GM21786 (cell line): ENCODE results near the gene ZSCAN12.
A peak's percentile ranks its signal among the peaks of the same experiment; 100 is the strongest.

Experiments
- ATAC-seq: cut with Tn5 transposase; IDR thresholded peaks from one replicate; pipeline ENCODE4 v1.9.1; 2021; ENCODE audit not compliant: unreplicated experiment

Gene ZSCAN12

GRCh38 chr6:28354688-28355554 lies 44.6 kb downstream of the ZSCAN12 start:
- no peak for ATAC-seq

DNA sequence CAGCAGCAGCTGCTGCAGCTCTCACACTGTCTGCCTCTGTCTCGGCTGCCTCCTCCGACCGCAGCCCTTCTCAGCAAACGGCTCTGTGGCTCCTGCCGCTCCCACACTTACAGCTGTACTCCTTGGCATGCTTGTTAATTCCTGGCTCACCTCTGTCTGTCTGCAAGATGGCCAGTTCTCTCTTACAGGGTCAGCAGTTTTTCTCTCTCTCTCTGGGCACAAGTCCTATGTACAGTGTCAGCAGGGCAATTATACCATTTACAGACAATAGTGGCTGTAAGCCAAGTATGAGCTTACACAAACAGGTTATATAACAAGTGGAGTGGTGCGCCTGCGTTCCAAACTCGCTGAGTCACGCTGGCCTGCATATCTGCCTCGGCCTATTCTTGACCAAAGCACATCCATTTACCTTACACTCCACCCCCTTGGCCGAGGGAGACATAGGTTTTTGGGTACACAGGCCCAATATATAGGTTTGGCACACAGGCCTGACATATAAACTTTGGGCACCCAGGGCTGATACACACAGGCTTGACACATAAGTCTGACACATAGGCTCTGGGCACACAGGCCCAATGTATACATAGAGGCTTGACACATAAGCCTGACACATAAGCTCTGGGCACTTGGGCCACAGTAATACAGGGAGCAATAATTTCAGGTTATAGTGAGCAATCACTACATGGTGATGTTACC lies 45.4 kb downstream of the ZSCAN12 start:
- no peak for ATAC-seq

DNA sequence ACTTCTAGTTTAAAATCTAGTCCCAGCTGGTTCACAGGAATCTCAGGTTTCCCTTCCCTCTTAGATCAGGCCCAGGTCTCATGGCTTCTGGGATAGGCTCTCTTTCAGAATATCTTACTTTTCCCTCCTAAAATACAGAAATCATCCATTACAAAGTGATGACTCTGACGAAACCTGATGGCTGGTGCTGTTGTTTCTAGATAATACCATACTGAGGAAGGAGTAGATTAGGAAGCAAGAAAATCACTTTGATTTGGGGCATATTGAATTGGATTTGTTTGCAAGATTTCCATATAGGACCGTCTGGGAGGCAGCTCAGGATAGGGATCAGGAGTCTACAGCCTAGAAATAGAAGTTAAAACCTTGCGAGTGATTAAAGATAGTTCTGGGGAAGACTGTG lies 46.2 kb downstream of the ZSCAN12 start:
- no peak for ATAC-seq

- ATAC-seq = no peak
These were observed 48.0 kb downstream of the ZSCAN12 start for GRCh38 chr6:28351493-28351925.

DNA sequence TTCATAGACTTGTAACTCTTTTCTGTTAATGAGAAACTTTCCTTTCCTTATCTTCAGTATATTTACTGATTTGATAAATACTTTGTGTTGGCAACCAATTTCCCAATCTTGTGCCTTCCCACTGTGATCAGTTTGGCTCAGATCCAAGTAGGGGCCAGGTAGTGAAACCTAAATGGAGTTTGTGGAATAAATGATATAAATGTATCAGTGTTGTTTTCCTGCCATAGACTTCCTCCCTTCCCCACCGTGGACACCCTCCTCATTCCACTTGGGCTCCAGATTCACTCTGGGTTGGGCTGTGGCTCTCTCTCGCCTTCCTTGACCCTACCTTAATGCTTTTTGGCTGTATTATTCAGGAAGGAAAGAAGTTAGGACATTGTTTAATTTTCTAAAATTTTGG lies 48.5 kb downstream of the ZSCAN12 start:
- no peak for ATAC-seq

DNA sequence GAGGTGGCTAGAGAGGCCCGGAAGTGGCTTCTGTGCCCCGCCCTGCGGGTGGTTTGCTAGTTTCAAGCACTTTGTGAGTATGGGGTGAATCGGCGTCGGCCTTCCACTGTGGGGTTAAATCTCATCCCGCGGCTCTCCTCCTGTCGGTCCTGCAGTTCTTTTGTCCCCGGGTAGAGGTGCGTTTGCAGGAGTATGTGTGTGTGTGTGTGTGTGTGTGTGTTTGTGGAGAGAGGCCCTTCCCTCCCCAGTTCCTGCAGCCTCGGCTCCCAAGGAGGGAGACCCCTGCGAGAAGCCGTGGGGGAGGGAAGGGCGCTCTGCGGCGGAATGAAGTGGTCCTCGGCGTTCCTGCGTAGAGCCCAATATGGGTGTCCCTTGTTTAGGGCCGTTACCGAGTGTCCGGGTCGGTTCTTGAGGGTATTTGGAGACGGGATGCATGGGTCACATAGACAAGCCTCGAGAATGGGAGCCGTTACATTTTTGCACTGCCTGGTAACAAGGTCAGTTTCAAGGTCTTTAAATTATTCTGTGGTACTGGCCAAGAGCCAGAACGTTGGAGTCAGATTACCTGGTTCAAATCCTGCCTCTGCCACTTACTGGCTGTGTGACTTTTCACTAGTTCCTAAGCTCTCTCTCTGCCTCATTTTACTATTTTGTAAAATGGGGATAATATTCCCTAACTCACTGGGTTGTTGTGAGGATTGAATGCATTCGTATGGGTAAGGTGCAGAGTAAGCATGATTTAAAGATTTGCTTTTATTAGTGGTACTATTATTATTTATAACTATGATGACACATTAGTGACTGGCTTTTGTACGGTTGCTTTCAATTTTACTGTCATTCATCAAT lies 49.4 kb downstream of the ZSCAN12 start, which contains the start of gene ZKSCAN3:
Gene ZKSCAN3, plus strand, starts transcription at position 56 of the 846 bp plus-strand sequence. CDS start 9,640 bp downstream, outside the sequence.
- ATAC-seq = peak; percentile 98

DNA sequence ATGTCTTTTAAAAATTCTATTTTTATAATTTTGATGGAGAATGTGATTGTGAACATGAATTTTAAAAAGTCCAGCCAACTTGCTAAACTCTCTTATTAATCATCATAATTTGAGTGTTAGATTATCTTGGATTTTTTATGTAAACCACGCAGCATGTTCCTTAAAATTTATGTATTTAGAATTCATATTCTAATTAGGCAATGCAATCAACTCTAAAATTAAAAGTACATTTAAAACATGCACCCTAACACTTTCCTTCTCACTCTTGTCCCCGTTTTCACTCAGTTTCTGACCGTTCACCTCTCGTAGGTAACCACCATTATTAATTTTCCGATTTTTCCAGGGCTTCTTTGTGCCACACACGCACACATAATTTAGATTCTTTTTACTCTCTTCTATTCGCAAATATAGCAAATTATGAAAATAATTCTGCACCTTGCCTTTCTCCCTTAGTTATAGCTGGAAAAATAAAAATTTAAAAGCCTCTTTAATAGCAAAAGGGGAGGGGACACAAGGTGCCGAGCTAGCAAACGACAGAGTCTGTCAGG lies 50.1 kb downstream of the ZSCAN12 start:
- ATAC-seq = no peak

DNA sequence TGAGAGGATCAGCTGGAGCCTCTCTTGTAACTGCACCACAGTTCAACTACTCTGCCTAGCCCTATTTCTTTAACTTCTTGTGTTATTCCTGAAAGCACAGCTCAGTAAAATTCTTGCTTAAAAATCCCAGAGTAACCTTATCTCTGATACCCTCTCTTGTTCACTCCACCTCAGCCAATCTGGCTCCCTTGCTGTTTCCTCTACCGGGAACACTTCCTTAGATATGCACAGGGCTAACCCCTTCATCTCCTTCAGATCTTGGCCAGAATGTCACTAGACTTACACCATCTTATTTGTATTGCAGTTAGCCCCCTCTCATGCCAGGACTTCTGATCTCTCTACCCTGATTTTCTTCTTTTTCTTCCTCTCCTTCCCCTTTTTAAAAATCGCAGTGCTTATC lies 52.4 kb downstream of the ZSCAN12 start:
- ATAC-seq = no peak

DNA sequence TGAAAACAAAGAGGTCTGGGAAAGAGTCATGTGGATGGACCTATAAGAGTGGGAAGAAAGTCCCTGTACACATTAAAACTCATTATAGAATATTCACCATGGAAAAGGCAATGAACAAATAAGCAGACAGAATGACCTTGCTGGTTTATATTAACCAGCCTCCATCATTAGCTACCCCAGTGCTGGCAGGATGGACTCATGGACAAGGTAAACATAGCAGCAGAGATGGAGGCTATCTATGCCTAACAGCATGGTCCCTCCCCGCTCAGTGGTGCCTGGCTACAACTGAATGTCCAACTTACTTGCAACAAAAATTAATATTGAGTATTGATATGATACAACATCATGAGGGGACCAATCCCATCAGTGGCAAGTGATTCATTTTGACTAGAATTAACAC lies 54.3 kb downstream of the ZSCAN12 start:
- no peak for ATAC-seq

DNA sequence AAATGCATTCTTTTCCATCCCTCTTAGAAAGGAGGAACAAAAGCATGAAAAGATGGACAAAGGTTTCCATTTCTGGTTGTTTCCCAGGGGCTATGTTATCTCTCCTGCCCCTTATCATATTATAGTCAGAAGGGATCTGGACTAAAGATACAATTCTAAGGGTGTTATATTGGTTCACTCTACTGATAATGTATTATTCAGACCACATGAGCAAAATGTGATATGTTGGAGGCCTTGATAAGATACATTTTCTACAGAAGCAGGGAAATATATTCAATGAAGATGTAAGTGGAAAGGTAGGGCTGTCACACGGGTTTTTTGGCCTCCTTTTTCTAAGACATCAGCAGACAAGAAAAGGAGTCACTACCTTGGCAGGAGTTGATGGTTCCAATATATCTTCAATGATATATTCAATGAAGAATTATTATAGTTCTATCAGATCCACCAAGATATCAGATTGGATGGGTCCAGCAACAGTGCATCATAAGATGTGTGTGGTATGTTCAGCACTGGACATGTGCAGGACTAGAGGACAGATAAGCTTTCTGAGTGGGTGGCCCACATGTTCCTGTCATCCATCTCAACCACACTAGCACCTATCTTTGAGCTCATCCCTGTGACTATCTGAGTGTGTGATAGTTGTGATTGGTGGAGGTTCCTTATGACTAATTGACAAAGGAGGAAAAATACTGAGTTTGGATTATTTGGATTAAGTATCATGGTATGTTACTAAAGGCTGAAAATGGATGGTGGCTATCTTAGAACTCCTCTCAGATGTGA lies 55.5 kb downstream of the ZSCAN12 start:
- ATAC-seq = no peak

GRCh38 chr6:28340310-28341095 lies 59.0 kb downstream of the ZSCAN12 start:
- no peak for ATAC-seq

DNA sequence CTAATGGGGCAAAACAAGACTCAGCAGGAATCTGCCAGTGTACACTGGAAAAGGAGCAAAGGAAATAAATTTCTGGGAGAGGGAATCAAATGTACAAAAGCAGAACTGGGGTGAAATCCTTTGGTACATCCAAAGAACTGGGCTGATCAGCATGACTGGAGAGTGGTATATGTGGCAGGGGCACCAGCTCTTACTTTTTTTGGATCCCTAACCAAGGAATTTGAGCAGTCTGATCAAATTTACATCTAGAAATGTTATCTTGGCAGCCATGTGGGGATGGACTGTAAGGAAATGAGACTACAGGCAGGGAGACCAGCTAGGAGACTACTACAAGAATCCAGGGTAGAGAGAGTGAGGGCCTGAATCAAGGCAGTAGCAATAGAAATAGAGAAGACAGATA lies 62.4 kb downstream of the ZSCAN12 start:
- ATAC-seq = no peak

DNA sequence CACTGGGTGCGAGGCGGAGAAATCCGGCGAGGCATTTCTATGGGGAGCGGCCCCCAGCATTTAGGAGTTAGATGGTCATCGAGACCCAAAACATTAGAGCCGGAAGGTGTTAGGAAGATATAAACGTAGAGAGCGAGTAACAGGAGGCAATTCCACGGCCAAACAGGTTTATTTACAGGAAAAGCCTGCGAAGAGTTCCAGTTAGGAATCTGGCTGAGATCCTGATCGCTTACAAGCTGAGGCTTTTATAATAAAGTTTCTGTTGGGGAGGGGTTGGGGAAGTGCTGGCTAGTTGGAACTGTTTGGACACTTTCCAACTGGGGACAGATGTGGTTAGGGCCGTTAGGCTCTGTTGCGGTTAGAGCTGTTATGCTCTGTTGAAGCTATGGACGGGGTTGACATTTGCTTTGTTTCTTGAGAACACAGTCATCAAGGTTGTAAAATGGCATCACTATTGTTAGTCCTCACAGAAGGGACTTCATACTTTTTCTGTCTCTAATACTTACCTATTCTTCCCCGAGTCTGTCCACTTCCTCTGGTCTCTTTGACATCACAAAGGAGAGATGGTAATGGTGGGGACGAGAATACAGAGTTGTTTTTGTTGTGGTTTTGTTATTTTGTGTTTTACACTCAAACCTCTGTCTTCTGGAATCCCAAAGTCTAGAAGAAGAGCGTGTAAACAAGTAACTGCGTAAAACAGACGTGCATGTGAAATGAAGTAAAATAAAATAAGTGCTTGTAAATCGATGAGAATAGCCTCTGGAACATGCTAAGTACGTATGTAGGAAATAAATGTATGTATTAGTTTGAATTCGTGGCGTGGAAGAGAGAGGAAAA lies 63.0 kb downstream of the ZSCAN12 start:
- peak; percentile 53 for ATAC-seq

DNA sequence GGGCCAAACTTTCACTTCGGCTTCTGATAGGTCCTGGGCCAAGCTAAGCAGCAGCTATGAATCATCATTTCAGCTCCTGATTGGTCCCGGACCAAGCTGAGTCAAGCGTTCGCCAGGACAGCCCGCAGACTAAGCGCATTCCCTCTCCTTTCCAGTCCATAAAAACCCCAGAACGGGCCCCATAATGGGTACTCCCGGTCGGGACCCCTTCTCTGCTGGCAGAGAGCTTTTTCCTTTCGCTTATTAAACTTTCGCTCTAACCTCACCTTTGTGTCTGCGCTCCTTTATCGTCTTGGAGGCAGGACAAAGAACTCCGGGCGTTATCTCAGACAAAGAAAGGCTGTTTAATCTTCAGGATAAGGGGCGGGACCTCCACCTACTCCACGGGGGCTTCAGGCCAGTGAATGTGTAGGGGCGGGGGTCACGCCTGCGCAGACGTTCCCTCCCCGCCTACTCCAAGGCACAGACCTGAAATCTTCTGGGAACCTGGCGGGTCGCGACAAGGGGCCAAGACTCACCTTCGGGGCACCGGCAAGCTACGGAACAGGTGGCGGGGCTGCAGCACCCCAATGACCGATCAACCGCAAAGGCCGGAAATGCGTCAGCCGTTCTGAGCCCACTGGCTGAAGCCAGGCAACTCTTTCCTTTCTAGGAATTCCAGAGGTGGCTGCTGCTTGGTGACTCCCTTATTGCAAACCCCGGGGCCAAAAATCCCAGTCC lies 63.8 kb downstream of the ZSCAN12 start, which contains the start of gene ZSCAN31:
Gene ZSCAN31, minus strand, starts transcription at position 585 of the 720 bp plus-strand sequence. CDS start 6,465 bp downstream, outside the sequence.
- ATAC-seq = peak; percentile 76

- ATAC-seq = no peak
These were observed 64.4 kb downstream of the ZSCAN12 start for GRCh38 chr6:28335040-28335563.

- ATAC-seq = no peak
These were observed 65.1 kb downstream of the ZSCAN12 start for GRCh38 chr6:28334286-28335039.

GRCh38 chr6:28333599-28334018 lies 65.9 kb downstream of the ZSCAN12 start:
- ATAC-seq = no peak
